Right cardiac atrium (tissue), 5 donors: ENCODE data around the gene STT3B. TPM values are rescaled to one million over a fixed set of nuclear protein-coding genes. Genes with fewer than 3 reads are reported as not detected.
A peak's percentile ranks its signal among the peaks of the same experiment; 100 is the strongest.

Source experiments
- ATAC-seq, 2 donors: fragments of 200-7000 bp; cut with Tn5 transposase; one replicate each; pipeline versions ENCODE4 v1.8.0 to v1.9.1; 2020; ENCODE audit warnings: moderate library complexity in 2 of 2, mild to moderate bottlenecking in 1 of 2
- DNase-seq, 3 donors: peaks; one replicate each; pipeline ENCODE4 v3.0.0-alpha.2; 2020
- H3K27ac ChIP-seq: one replicate; pipeline ENCODE4 v1.5.1; 2013; ENCODE audit warnings: mild to moderate bottlenecking, low read length, control low read depth, moderate library complexity
- H3K27me3 ChIP-seq: one replicate; pipeline ENCODE4 v1.6.1; 2013; ENCODE audit not compliant: control insufficient read depth, insufficient read depth
- H3K4me1 ChIP-seq: one replicate; pipeline ENCODE4 v1.6.1; 2013; ENCODE audit warnings: low read length; ENCODE audit not compliant: control insufficient read depth, insufficient read depth
- H3K4me3 ChIP-seq: one replicate; pipeline ENCODE4 v1.5.1; 2013; ENCODE audit warnings: low read length, control low read depth
- H3K9me3 ChIP-seq: one replicate; pipeline ENCODE4 v1.6.1; 2013; ENCODE audit warnings: low read length; ENCODE audit not compliant: control insufficient read depth
- WGBS: extraction: QIAGEN DNeasy Blood & Tissue Kit; methylation state at CpG from one replicate; pipeline ENCODE4 v1.1.7; 2013; 5-methylcytosine and 5-hydroxymethylcytosine counted together
- intact Hi-C, 4 donors: fragments of 100-400 bp; cut with DNase I; formaldehyde crosslinking; loops; one replicate each; pipeline versions ENCODE4 v1.11.0 to v1.14.0; 2022 to 2023
- polyA plus RNA-seq: library from polyadenylated mRNA; stranded (reverse); fragments of 200-250 nt; gene quantifications from one replicate; pipeline ENCODE4 v1.2.3, GENCODE V29; 2013
- total RNA-seq, 4 donors: library from RNA; stranded (reverse); fragmentation: NEBNext Ultra II Directional; extraction: Animal tissue kit (Norgen Biotek cat#: 25700); gene quantifications; one replicate each; pipeline ENCODE4 v1.2.1, GENCODE V29; 2021
- donor health status: healthy with polysubstance abuse.
- donor health status: DM: no; HTN: yes; CAD: no.
- donor health status: DM: no; HTN: no; CAD: no.
- donor health status: DM: no; HTN: yes; CAD: no; lungs with severe emphysema.
- donor health status: DM: yes; HTN: yes; CAD: no.

The STT3B gene
- total and polyA plus RNA-seq, 5 donors = 44.7 to 118 (median 90.6) TPM

- Histone ChIP-seq H3K27me3 (no peaks in the 10 kb centered on the region), H3K9me3 (no peaks in the 10 kb centered on the region), H3K4me3 (no peak overlapping the region), H3K4me1 (peaks cover 5% of the 10 kb centered on the region), H3K27ac (no peak overlapping the region)
- intact Hi-C loops = no loop called here
- ATAC-seq = no peak
- WGBS = 73% methylated on average over 3 of the region's 3 CpGs
- DNase-seq = no peak
Observed at GRCh38 chr3:31573036-31573779, 40.5 kb downstream of the STT3B start.

DNA sequence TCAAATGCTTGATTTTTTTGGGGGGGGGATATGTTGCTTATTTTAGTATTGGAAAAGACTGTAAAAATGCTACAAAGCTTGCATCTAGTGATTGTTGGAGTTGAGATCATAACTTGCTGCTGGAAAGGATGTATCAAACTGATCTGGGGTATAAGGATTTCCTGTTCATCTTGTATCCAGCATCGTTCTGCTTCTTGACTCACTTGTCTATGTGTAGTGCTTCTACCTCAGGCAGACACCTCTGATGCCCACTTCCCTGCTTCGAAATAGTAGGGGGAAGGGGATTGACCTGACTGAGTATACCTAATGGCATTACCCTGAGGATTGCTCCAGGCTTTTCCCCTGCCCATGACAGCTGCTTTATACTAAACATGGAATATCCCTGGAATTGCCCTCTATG is 42.7 kb downstream of the STT3B start:
- no peak overlapping the region for H3K4me3 ChIP-seq
- H3K27me3 ChIP-seq = no peaks in the 10 kb centered on the region
- WGBS = 63% methylated on average over 2 of the region's 2 CpGs
- peaks cover 5% of the 10 kb centered on the region for H3K4me1 ChIP-seq
- DNase-seq = no peak
- no peak for ATAC-seq
- no peak overlapping the region for H3K27ac ChIP-seq
- H3K9me3 ChIP-seq = no peaks in the 10 kb centered on the region
- intact Hi-C loops = no loop called here

DNA sequence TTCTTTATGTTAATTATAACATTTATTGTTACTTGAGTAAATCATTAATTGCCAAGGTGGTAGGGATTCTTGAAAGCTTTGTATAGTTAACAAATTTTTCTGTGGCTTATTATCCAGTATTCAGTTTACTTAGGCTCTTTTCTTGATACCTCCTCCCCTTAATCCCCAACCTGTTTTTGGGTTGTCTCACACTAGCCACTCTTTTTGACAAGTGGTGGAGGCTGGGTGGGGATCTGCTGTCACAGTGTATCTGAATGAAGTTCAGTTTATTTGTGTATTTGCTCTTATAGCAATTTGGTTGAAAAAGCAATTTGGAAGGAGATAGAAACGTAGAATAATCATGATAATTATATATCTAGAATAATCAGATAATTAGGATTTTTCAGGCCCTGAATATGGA is 43.8 kb downstream of the STT3B start:
- intact Hi-C loops = no loop called here
- no peaks in the 10 kb centered on the region for H3K9me3 ChIP-seq
- H3K4me3 ChIP-seq = no peak overlapping the region
- no peak for ATAC-seq
- H3K27ac ChIP-seq = no peak overlapping the region
- H3K4me1 ChIP-seq = peaks cover 5% of the 10 kb centered on the region
- 80% methylated on average over 1 of the region's 1 CpG for WGBS
- DNase-seq = no peak
- no peaks in the 10 kb centered on the region for H3K27me3 ChIP-seq

- H3K9me3 ChIP-seq = no peaks in the 10 kb centered on the region
- H3K27ac ChIP-seq = no peak overlapping the region
- no peaks in the 10 kb centered on the region for H3K27me3 ChIP-seq
- intact Hi-C loops = no loop called here
- peaks cover 5% of the 10 kb centered on the region for H3K4me1 ChIP-seq
- no peak overlapping the region for H3K4me3 ChIP-seq
- DNase-seq (no peak), ATAC-seq (no peak)
Observed at GRCh38 chr3:31577232-31577631, 44.5 kb downstream of the STT3B start.

DNA sequence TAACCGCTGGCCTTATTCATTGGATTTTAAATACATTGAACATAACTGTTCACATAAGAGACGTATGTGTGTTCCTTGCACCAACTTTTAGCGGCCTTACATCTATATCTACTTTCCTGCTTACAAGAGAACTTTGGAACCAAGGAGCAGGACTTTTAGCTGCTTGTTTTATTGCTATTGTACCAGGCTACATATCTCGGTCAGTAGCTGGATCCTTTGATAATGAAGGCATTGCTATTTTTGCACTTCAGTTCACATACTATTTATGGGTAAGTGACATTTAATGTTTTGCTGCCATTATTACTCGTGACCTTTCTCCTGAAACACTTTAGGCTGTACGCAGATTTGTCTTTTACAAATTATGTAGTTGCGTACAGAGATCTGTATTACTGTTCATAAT is 47.1 kb downstream of the STT3B start:
- no peak overlapping the region for H3K4me3 ChIP-seq
- H3K4me1 ChIP-seq = peaks cover 5% of the 10 kb centered on the region
- 65% methylated on average over 7 of the region's 7 CpGs for WGBS
- H3K27me3 ChIP-seq = no peaks in the 10 kb centered on the region
- no peak overlapping the region for H3K27ac ChIP-seq
- DNase-seq (no peak), ATAC-seq (peak; percentile 69 to 76)
- no peaks in the 10 kb centered on the region for H3K9me3 ChIP-seq
- intact Hi-C loops = no loop called here

- Histone ChIP-seq H3K9me3 (no peaks in the 10 kb centered on the region), H3K27ac (no peak overlapping the region), H3K4me1 (peaks cover 2% of the 10 kb centered on the region), H3K27me3 (no peaks in the 10 kb centered on the region), H3K4me3 (peak overlapping the region; percentile 10)
- intact Hi-C loops = no loop called here
- ATAC-seq (no peak), DNase-seq (no peak)
- 87% methylated on average over 2 of the region's 2 CpGs for WGBS
Observed at GRCh38 chr3:31580645-31581044, 47.9 kb downstream of the STT3B start.

DNA sequence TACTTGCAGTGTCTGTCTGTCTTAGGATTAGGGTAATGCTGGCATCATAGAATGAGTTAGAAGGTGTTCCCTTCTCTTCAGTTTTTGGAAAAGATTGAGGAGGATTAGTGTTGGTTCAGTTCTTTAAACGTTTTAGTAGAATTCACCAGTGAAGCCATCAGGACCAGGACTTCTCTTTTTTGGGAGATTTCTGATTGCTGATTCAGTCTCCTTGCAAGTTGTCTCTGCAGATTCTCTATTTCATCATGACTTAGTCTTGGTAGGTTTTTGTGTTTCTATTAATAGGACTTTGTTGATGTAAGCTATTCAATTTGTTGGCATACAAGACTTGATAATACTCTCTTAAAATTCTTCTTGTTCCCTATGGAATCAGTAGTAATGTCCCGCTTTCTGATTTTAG is 48.9 kb downstream of the STT3B start:
- 81% methylated on average over 2 of the region's 2 CpGs for WGBS
- ATAC-seq = no peak
- intact Hi-C loops = no loop called here
- Histone ChIP-seq H3K4me3 (peak overlapping the region; percentile 28), H3K27me3 (no peaks in the 10 kb centered on the region), H3K9me3 (no peaks in the 10 kb centered on the region), H3K27ac (no peak overlapping the region), H3K4me1 (peaks cover 2% of the 10 kb centered on the region)
- no peak for DNase-seq

GRCh38 chr3:31589228-31589627 is 56.5 kb downstream of the STT3B start:
- 98% methylated on average over 2 of the region's 2 CpGs for WGBS
- ATAC-seq (no peak), DNase-seq (no peak)
- no peak overlapping the region for H3K4me3 ChIP-seq
- H3K27ac ChIP-seq = no peak overlapping the region
- intact Hi-C loops = no loop called here
- no peaks in the 10 kb centered on the region for H3K9me3 ChIP-seq
- peaks cover 2% of the 10 kb centered on the region for H3K4me1 ChIP-seq
- no peaks in the 10 kb centered on the region for H3K27me3 ChIP-seq

DNA sequence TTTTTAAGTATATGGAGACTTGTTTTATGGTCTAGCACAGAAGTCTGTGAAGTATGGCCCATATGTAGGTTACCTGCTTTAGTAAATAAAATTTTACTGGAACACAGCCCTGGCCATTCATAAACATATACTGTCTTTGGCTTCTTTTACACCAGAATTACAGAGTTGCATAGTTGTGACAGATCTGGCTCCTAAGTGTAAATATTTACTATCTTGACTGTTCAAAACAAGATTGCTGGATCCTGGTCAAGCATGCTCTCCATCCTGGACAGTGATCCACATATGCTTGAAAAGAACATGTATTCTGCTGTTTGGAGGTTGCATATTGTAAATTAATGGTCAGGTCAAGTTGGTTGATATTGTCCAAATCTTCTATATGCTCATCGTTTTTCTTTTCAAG is 57.9 kb downstream of the STT3B start:
- H3K4me3 ChIP-seq = no peak overlapping the region
- no peak overlapping the region for H3K27ac ChIP-seq
- intact Hi-C loops = no loop called here
- DNase-seq = no peak
- no peak for ATAC-seq
- no peaks in the 10 kb centered on the region for H3K9me3 ChIP-seq
- no peaks in the 10 kb centered on the region for H3K27me3 ChIP-seq
- 96% methylated on average over 1 of the region's 1 CpG for WGBS
- peaks cover 2% of the 10 kb centered on the region for H3K4me1 ChIP-seq

DNA sequence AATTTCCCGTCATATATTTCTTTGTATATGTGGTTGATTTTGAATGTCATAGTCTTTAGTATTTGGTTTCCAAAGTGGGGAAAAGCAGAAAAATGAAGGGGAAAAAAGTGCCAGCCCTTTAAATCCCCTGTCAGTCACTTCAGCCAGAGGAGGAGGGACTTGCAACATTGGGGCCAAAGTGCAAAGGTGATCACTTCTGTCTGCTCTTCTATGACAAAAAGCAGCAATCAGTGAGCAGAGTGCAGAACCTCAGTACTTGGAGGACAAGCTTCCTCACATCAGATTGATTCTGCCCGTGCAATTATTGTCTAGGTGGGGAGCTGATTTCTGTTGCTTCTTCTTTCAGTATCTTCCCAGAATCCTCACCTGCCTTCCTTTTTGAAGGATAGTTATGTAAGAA is 60.0 kb downstream of the STT3B start:
- Histone ChIP-seq H3K4me3 (no peak overlapping the region), H3K27ac (no peak overlapping the region), H3K4me1 (peaks cover 4% of the 10 kb centered on the region), H3K27me3 (no peaks in the 10 kb centered on the region), H3K9me3 (no peaks in the 10 kb centered on the region)
- ATAC-seq (no peak), DNase-seq (no peak)
- whole genome bisulfite sequencing = 96% methylated on average over 2 of the region's 2 CpGs
- intact Hi-C loops = no loop called here

DNA sequence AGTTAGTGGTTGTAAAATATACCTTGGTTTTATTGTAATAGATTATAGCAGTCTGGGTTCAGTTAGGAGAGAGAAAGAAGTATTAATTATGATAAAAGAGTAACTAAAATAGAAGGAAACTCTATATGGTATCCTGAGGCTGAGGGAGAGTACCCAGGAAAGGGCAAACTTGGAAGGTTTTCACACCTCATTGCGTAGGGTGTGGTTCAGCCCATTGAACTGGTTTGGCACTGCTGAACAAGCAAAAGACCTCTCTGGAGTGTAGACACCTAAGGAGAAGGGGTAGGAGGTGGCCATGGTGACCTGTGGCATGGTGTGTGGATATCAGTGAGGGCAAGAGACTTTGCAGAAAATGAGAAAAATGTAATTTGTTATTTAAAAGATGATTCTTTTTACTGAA is 63.5 kb downstream of the STT3B start:
- intact Hi-C loops = no loop called here
- Histone ChIP-seq H3K27me3 (no peaks in the 10 kb centered on the region), H3K4me3 (no peak overlapping the region), H3K9me3 (no peaks in the 10 kb centered on the region), H3K4me1 (peaks cover 4% of the 10 kb centered on the region), H3K27ac (no peak overlapping the region)
- WGBS = 73% methylated on average over 1 of the region's 1 CpG
- DNase-seq = no peak
- ATAC-seq = no peak

DNA sequence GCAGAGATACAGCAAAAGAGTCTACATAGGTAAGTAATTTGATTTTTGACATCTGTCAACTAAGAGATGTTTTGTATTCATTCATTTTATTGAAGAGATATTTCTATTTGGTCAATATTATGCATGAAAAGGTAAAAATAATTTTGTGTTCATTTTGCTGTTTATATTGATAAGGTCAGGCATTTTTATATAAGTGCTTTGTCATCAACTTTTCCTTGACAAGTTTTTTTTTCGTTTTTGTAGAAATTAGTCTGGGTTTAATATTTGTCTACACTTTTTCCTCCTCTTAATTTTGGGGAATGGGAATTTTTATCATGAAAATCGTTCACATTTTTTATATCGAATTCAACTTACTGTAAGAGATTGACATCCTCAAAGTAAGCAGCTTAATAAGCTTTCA is 67.7 kb downstream of the STT3B start:
- DNase-seq (no peak), ATAC-seq (no peak)
- Histone ChIP-seq H3K27me3 (no peaks in the 10 kb centered on the region), H3K4me1 (peaks cover 2% of the 10 kb centered on the region), H3K27ac (no peak overlapping the region), H3K9me3 (no peaks in the 10 kb centered on the region), H3K4me3 (no peak overlapping the region)
- 93% methylated on average over 3 of the region's 3 CpGs for WGBS
- intact Hi-C loops = no loop called here
